PC-3 (cell line): Measurements from ENCODE around the gene C12orf50.

Source experiments
- EZH2 ChIP-seq: fragments of 300-600 bp; sonication (generic); IDR thresholded peaks from one replicate; pipeline ENCODE4 v1.6.1; 2017; ENCODE audit warnings: antibody characterized with exemption, mild to moderate bottlenecking, low read length; ENCODE audit not compliant: unreplicated experiment
- EZH2phosphoT487 ChIP-seq: fragments of 300-600 bp; sonication (generic); IDR thresholded peaks from 2 replicates; pipeline ENCODE4 v1.6.1; 2018; ENCODE audit warnings: mild to moderate bottlenecking, antibody characterized with exemption, low read length, borderline replicate concordance
- TF ChIP-seq, protein P1 (sequence below): fragments of 300-600 bp; sonication (generic); conservative IDR thresholded peaks from 2 replicates; pipeline ENCODE4 v1.5.1; 2017; ENCODE audit warnings: antibody characterized with exemption, low read depth, mild to moderate bottlenecking, low read length

DNA sequence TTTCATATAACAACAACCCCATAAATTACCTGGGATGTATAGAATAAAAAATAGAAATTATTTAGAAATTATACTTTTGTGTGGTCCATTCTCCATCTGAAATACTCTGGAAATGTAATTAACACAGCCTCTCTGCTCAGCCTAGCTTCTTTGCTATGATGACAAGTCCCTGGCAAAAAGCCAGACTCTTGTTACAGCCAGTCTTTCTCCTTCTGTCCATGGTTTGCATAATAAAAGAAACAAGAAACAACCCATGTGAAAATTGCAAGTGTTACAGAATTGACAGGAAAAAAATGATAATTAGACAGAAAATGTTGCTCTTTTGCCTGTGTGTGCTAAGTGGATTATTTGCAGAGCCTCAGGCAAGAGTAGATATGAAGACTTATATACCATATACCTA lies 61.3 kb downstream of the C12orf50 start:
- TF ChIP-seq, protein P1, sequence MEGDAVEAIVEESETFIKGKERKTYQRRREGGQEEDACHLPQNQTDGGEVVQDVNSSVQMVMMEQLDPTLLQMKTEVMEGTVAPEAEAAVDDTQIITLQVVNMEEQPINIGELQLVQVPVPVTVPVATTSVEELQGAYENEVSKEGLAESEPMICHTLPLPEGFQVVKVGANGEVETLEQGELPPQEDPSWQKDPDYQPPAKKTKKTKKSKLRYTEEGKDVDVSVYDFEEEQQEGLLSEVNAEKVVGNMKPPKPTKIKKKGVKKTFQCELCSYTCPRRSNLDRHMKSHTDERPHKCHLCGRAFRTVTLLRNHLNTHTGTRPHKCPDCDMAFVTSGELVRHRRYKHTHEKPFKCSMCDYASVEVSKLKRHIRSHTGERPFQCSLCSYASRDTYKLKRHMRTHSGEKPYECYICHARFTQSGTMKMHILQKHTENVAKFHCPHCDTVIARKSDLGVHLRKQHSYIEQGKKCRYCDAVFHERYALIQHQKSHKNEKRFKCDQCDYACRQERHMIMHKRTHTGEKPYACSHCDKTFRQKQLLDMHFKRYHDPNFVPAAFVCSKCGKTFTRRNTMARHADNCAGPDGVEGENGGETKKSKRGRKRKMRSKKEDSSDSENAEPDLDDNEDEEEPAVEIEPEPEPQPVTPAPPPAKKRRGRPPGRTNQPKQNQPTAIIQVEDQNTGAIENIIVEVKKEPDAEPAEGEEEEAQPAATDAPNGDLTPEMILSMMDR, result no peak
- no peak for TF ChIP-seq EZH2phosphoT487
- TF ChIP-seq EZH2, result no peak
